SU-DHL-6 (cell line): ENCODE results near the gene CDKN2B.
"Not testable (repeated sequence)": the region's sequence is repeated elsewhere in the genome, so short reads cannot be mapped to it uniquely, and the experiment has no call there.

ENCODE experiments used
- H2AFZ ChIP-seq: fragments of 200-600 bp; sonication (generic); 2 replicates; pipeline ENCODE4 v1.6.1; 2014; ENCODE audit warnings: low read depth, mild to moderate bottlenecking, moderate library complexity, mixed read lengths, antibody characterized with exemption, low read length; ENCODE audit not compliant: severe bottlenecking
- H3F3A ChIP-seq: fragments of 200-600 bp; shearing (Covaris generic); 2 replicates; pipeline ENCODE4 v1.6.0; 2016; ENCODE audit warnings: antibody characterized with exemption, mild to moderate bottlenecking; ENCODE audit not compliant: insufficient read depth
- H3K27ac ChIP-seq: fragments of 200-600 bp; sonication (generic); 2 replicates; pipeline ENCODE4 v1.5.1; 2016; ENCODE audit warnings: low read depth, mild to moderate bottlenecking, low read length, moderate library complexity, mixed read lengths
- H3K27me3 ChIP-seq: fragments of 200-600 bp; sonication (generic), shearing (Covaris generic); 2 replicates; pipeline ENCODE4 v1.6.0; 2014; ENCODE audit warnings: mild to moderate bottlenecking, low read length
- H3K36me3 ChIP-seq: fragments of 200-600 bp; sonication (generic); 2 replicates; pipeline ENCODE4 v1.6.1; 2014; ENCODE audit warnings: mild to moderate bottlenecking, low read length, mixed read lengths
- H3K4me2 ChIP-seq: fragments of 300-600, 200-600 bp; shearing (Covaris generic), sonication (generic); 2 replicates; pipeline ENCODE4 v1.6.0; 2014; ENCODE audit warnings: low read length, low read depth, mild to moderate bottlenecking; ENCODE audit not compliant: poor library complexity, severe bottlenecking
- H3K4me3 ChIP-seq: fragments of 200-600 bp; sonication (generic); 2 replicates; pipeline ENCODE4 v1.5.1; 2014; ENCODE audit warnings: antibody characterized with exemption, low read length, mild to moderate bottlenecking, mixed read lengths; ENCODE audit not compliant: insufficient read depth, poor library complexity, severe bottlenecking
- H3K79me2 ChIP-seq: fragments of 200-600 bp; sonication (generic); 2 replicates; pipeline ENCODE4 v1.6.1; 2014; ENCODE audit warnings: mild to moderate bottlenecking, low read length, moderate library complexity; ENCODE audit not compliant: insufficient read depth
- H3K9ac ChIP-seq: fragments of 200-600 bp; sonication (generic); 2 replicates; pipeline ENCODE4 v1.7.0; 2014; ENCODE audit warnings: mild to moderate bottlenecking, low read length
- H3K9me2 ChIP-seq: fragments of 200-600 bp; sonication (generic); replicated peaks from 2 replicates; pipeline ENCODE4 v1.6.1; 2014; ENCODE audit warnings: low read length; ENCODE audit not compliant: insufficient read depth
- H3K9me3 ChIP-seq: fragments of 200-600 bp; sonication (generic); 2 replicates; pipeline ENCODE4 v1.6.1; 2014; ENCODE audit warnings: low read length, mixed read lengths; ENCODE audit not compliant: insufficient read depth
- H4K20me1 ChIP-seq: fragments of 200-600 bp; sonication (generic); 2 replicates; pipeline ENCODE4 v1.6.1; 2014; ENCODE audit warnings: low read depth, mild to moderate bottlenecking, antibody characterized with exemption, low read length, moderate library complexity, mixed read lengths
- CTCF ChIP-seq: fragments of 200-600 bp; sonication (generic); IDR thresholded peaks from one replicate; pipeline ENCODE4 v1.5.1; 2017; ENCODE audit warnings: antibody characterized with exemption, mild to moderate bottlenecking, low read length, moderate library complexity; ENCODE audit not compliant: insufficient read depth, poor library complexity, severe bottlenecking
- EZH2phosphoT487 ChIP-seq: fragments of 200-600 bp; sonication (generic), shearing (Covaris generic); conservative IDR thresholded peaks from 2 replicates; pipeline ENCODE4 v1.6.1; 2018; ENCODE audit warnings: mild to moderate bottlenecking, antibody characterized with exemption, low read length, moderate library complexity, mixed read lengths

Gene CDKN2B, protein sequence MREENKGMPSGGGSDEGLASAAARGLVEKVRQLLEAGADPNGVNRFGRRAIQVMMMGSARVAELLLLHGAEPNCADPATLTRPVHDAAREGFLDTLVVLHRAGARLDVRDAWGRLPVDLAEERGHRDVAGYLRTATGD

GRCh38 chr9:22008717-22009505 lies at the start of gene CDKN2B:
CDKN2B (minus strand) TSS chr9:22009305; CDS start chr9:22008953, 352 bp downstream.
- Histone ChIP-seq H3K9me3 (no peaks in the 10 kb centered on the region), H3F3A (peaks cover 7% of the 10 kb centered on the region; the same call in 1 of the 2 replicates), H3K27ac (peak within 1 kb of the TSS; percentile 15; the same call in 1 of the 2 replicates), H3K9me2 (no peaks in the 10 kb centered on the region), H3K4me2 (peak within 1 kb of the TSS; percentile 74), H3K36me3 (no peaks in the 10 kb centered on the region), H3K9ac (peak within 1 kb of the TSS; percentile 62), H3K4me3 (peak within 1 kb of the TSS; percentile 77), H4K20me1 (no peaks in the 10 kb centered on the region), H3K27me3 (no peaks in the 10 kb centered on the region), H3K79me2 (no peaks in the 10 kb centered on the region), H2AFZ (peak within 1 kb of the TSS; percentile 88)
- TF ChIP-seq CTCF (peak; percentile 97), EZH2phosphoT487 (no peak)

GRCh38 chr9:22057972-22058371 lies 48.9 kb upstream of the CDKN2B start:
- not testable (repeated sequence) for H3K4me2 ChIP-seq, H4K20me1 ChIP-seq, H3K27ac ChIP-seq, H3K27me3 ChIP-seq, H3K9me3 ChIP-seq, H3K9ac ChIP-seq, H3K9me2 ChIP-seq, H3K79me2 ChIP-seq, H3K4me3 ChIP-seq, H3K36me3 ChIP-seq, H2AFZ ChIP-seq, H3F3A ChIP-seq

DNA sequence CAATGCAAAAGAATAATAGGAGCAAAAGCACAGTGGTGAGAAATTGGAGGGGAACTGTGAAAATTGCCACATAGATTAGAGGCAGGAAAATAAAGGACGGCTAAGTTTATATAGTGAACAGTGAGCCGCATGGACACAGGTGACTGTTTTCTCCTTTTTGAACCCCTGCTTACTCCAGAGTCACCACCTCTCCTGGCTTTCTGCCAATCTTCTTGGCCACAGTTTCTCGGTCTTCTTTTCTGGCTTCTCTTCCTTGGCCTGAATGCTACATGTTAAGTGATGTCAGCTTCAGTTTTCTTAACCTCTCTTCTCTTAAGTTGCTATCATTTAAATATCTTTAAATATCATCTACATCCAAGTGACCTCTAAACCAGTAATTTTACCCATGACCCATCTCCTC lies 47.3 kb upstream of the CDKN2B start:
- no peaks in the 10 kb centered on the region for H3K9me3 ChIP-seq
- no peaks in the 10 kb centered on the region for H3K9me2 ChIP-seq
- no peaks in the 10 kb centered on the region for H3K36me3 ChIP-seq
- no peaks in the 10 kb centered on the region for H3K27me3 ChIP-seq
- H4K20me1 ChIP-seq = no peaks in the 10 kb centered on the region
- no peak for TF ChIP-seq CTCF
- no peak for TF ChIP-seq EZH2phosphoT487
- H3K4me2 ChIP-seq = no peak overlapping the region
- no peak overlapping the region for H3K27ac ChIP-seq
- no peak overlapping the region for H3K4me3 ChIP-seq
- no peak overlapping the region for H2AFZ ChIP-seq
- H3K79me2 ChIP-seq = no peaks in the 10 kb centered on the region
- no peaks in the 10 kb centered on the region for H3F3A ChIP-seq
- no peak overlapping the region for H3K9ac ChIP-seq

DNA sequence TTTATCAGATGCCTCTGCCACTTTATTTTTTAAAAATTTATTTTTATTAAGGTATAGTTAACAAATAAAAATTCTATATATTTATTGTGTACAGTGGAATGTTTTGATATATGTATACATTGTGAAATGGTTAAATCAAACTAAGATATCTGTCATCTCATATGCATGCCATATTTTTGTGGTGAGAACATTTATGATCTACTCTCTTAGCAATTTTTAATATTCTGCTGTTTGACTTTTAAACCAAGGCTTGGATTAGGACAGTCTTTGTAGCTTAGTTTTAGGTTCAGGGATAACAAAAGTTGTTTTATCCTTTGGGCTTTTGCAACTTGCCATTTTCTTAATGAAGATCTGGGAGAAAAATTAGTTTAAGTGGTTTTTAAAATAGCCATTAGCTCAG lies 46.0 kb upstream of the CDKN2B start:
- Histone ChIP-seq H3F3A (no peaks in the 10 kb centered on the region), H3K4me3 (no peak overlapping the region), H3K27ac (no peak overlapping the region), H3K9ac (no peak overlapping the region), H3K27me3 (no peaks in the 10 kb centered on the region), H2AFZ (no peak overlapping the region), H3K9me3 (no peaks in the 10 kb centered on the region), H3K4me2 (no peak overlapping the region), H3K9me2 (no peaks in the 10 kb centered on the region), H4K20me1 (no peaks in the 10 kb centered on the region), H3K79me2 (no peaks in the 10 kb centered on the region), H3K36me3 (no peaks in the 10 kb centered on the region)
- TF ChIP-seq EZH2phosphoT487 = no peak
- TF ChIP-seq CTCF = no peak
